Measurements from ENCODE around the gene CDIPT. TPM values are rescaled to one million over a fixed set of nuclear protein-coding genes. Genes with fewer than 3 reads are reported as not detected.

The CDIPT gene
- total RNA-seq, 1 experiment from 2014 or later = 60.5 TPM

- intact Hi-C loops (cut with micrococcal nuclease) = no loop called here
- ATAC-seq (peak; percentile 0), DNase-seq (peak; percentile 34)
- 0 out of 2 replicates have a peak, but pooled peaks cover 6% of the 10 kb centered on the region for H4K20me1 ChIP-seq (ENCODE audit: low read length)
- H3K4me2 ChIP-seq (ENCODE audit: low read length) = peak within 1 kb of the TSS; percentile 97
- ChIA-PET POLR2A (ENCODE audit: unreplicated experiment) (interaction anchor here (0.5 to 0.6 kb wide), 3 partner anchors 132 to 893 kb away, joined by 3 read pairs; no protein-coding TSS in a partner anchor), CTCF (interaction anchor here (0.6 kb wide), 1 partner anchor 50 kb away, joined by 3 read pairs; no protein-coding TSS in a partner anchor)
- no peaks in the 10 kb centered on the region for H3K9me3 ChIP-seq (ENCODE audit: low read length)
- peak within 1 kb of the TSS; percentile 61 for H3K27ac ChIP-seq (ENCODE audit: low read length)
- peaks cover 38% of the 10 kb centered on the region for H3K4me1 ChIP-seq (ENCODE audit: insufficient read depth, low read length)
- BruUV-seq (replicated peaks) = no TSS peak
- no peaks in the 10 kb centered on the region; the same call in 1 of the 2 replicates for H3K36me3 ChIP-seq (ENCODE audit: low read depth, low read length)
- H2AFZ ChIP-seq (ENCODE audit: low read length) = peak within 1 kb of the TSS; percentile 77
- peak within 1 kb of the TSS; percentile 83 for H3K4me3 ChIP-seq (ENCODE audit: low read length)
- H3F3A ChIP-seq (ENCODE audit: low read length, unreplicated experiment) = no peaks in the 10 kb centered on the region
- TF ChIP-seq EZH2phosphoT487 (IDR thresholded peaks at IDR 0.05; ENCODE audit: borderline replicate concordance, low read length) (no peak), CTCF (conservative IDR thresholded peaks at IDR 0.05; ENCODE audit: low read depth, low read length) (no peak), EZH2 (IDR thresholded peaks at IDR 0.05; ENCODE audit: low read length, unreplicated experiment) (no peak)
- peaks cover 42% of the 10 kb centered on the region for H3K79me2 ChIP-seq (ENCODE audit: low read length)
- no peaks in the 10 kb centered on the region for H3K9me2 ChIP-seq (replicated peaks; ENCODE audit: low read length)
- peak within 1 kb of the TSS; percentile 55 for H3K9ac ChIP-seq (ENCODE audit: low read length)
- H3K27me3 ChIP-seq (ENCODE audit: low read length) = no peaks in the 10 kb centered on the region
Observed at GRCh38 chr16:29811896-29812665, 50.9 kb downstream of the CDIPT start, which contains the start of gene PRRT2. PRRT2 (plus strand) TSS chr16:29812193; CDS start chr16:29813055, 862 bp downstream.

GRCh38 chr16:29811170-29811895 is 51.7 kb downstream of the CDIPT start:
- peak overlapping the region; percentile 61 for H3K27ac ChIP-seq (ENCODE audit: low read length)
- peak overlapping the region; percentile 77 for H2AFZ ChIP-seq (ENCODE audit: low read length)
- TF ChIP-seq EZH2phosphoT487 (IDR thresholded peaks at IDR 0.05; ENCODE audit: borderline replicate concordance, low read length) (no peak), EZH2 (IDR thresholded peaks at IDR 0.05; ENCODE audit: low read length, unreplicated experiment) (no peak), CTCF (conservative IDR thresholded peaks at IDR 0.05; ENCODE audit: low read depth, low read length) (no peak)
- no peaks in the 10 kb centered on the region for H3K27me3 ChIP-seq (ENCODE audit: low read length)
- H3K79me2 ChIP-seq (ENCODE audit: low read length) = peaks cover 35% of the 10 kb centered on the region
- BruUV-seq (replicated peaks) = no TSS peak
- intact Hi-C loops (cut with micrococcal nuclease) = no loop called here
- peak; percentile 93 for DNase-seq
- ATAC-seq = peak; percentile 65
- peak overlapping the region; percentile 55 for H3K9ac ChIP-seq (ENCODE audit: low read length)
- no peaks in the 10 kb centered on the region for H3K9me2 ChIP-seq (replicated peaks; ENCODE audit: low read length)
- no peaks in the 10 kb centered on the region; the same call in 1 of the 2 replicates for H3K36me3 ChIP-seq (ENCODE audit: low read depth, low read length)
- peaks cover 38% of the 10 kb centered on the region for H3K4me1 ChIP-seq (ENCODE audit: insufficient read depth, low read length)
- H4K20me1 ChIP-seq (ENCODE audit: low read length) = 0 out of 2 replicates have a peak, but pooled peaks cover 6% of the 10 kb centered on the region
- peak overlapping the region; percentile 97 for H3K4me2 ChIP-seq (ENCODE audit: low read length)
- peak overlapping the region; percentile 83 for H3K4me3 ChIP-seq (ENCODE audit: low read length)
- POLR2A ChIA-PET (ENCODE audit: unreplicated experiment) = interaction anchor here (0.5 to 0.6 kb wide), 2 partner anchors 162 to 892 kb away, joined by 3 read pairs; no protein-coding TSS in a partner anchor
- H3F3A ChIP-seq (ENCODE audit: low read length, unreplicated experiment) = no peaks in the 10 kb centered on the region
- H3K9me3 ChIP-seq (ENCODE audit: low read length) = no peaks in the 10 kb centered on the region
- CTCF ChIA-PET = interaction anchor here (0.6 kb wide), 1 partner anchor 15 kb away, joined by 3 read pairs; no protein-coding TSS in a partner anchor
